Keratinocyte (primary cell): ENCODE measurements around the gene TRA2B. TPM values are rescaled to one million over a fixed set of nuclear protein-coding genes. Genes with fewer than 3 reads are reported as not detected.

Experiments
- DNase-seq: peaks from one replicate; pipeline ENCODE4 v3.0.0-alpha.2; 2011; ENCODE audit warnings: low read depth, missing footprints, low spot score
- FAIRE-seq: peaks from 2 replicates; lab custom pipeline; 2011; peaks lifted over from hg19 to GRCh38; lab: Jason Lieb, UNC
- H2AFZ ChIP-seq: 2 replicates; pipeline ENCODE4 v1.6.0; 2012; ENCODE audit warnings: low read length, control low read depth, inconsistent platforms; ENCODE audit not compliant: control insufficient read depth
- H3K27ac ChIP-seq: 2 replicates; pipeline ENCODE4 v1.5.1; 2011; ENCODE audit warnings: low read length; ENCODE audit not compliant: control insufficient read depth, insufficient read depth
- H3K27me3 ChIP-seq: 3 replicates; pipeline ENCODE4 v1.6.0; 2011; ENCODE audit warnings: low read length; ENCODE audit not compliant: control insufficient read depth, insufficient read depth; ENCODE audit errors: extremely low read depth
- H3K36me3 ChIP-seq, 2 experiments: 2 replicates in 1 of 2; 3 replicates in 1 of 2; pipeline ENCODE4 v1.5.1; 2011; ENCODE audit warnings: low read length in 2 of 2, mild to moderate bottlenecking in 1 of 2; ENCODE audit not compliant: control insufficient read depth in 2 of 2, insufficient read depth in 2 of 2; ENCODE audit errors: extremely low read depth in 1 of 2
- H3K4me1 ChIP-seq: 3 replicates; pipeline ENCODE4 v1.5.1; 2011; ENCODE audit warnings: low read length; ENCODE audit not compliant: control insufficient read depth, insufficient read depth; ENCODE audit errors: extremely low read depth
- H3K4me2 ChIP-seq: 3 replicates; pipeline ENCODE4 v1.6.0; 2011; ENCODE audit warnings: low read depth, low read length; ENCODE audit not compliant: control insufficient read depth, insufficient read depth; ENCODE audit errors: extremely low read depth
- H3K4me3 ChIP-seq, 3 experiments: fragments of 200-600 bp in 1 of 3; sonication (generic) in 1 of 3; 2 replicates in 2 of 3; 3 replicates in 1 of 3; pipeline ENCODE4 v1.5.1; 2011 to 2016; ENCODE audit warnings: low read length in 3 of 3, mild to moderate bottlenecking in 3 of 3, control low read depth in 2 of 3, inconsistent platforms in 1 of 3, low read depth in 1 of 3, mixed read lengths in 1 of 3, mixed run types in 1 of 3, moderate library complexity in 1 of 3; ENCODE audit not compliant: control insufficient read depth in 2 of 3, insufficient read depth in 2 of 3; ENCODE audit errors: extremely low read depth in 1 of 3
- H3K79me2 ChIP-seq: 2 replicates; pipeline ENCODE4 v1.6.0; 2012; ENCODE audit warnings: low read length; ENCODE audit not compliant: control insufficient read depth, insufficient read depth
- H3K9ac ChIP-seq: 3 replicates; pipeline ENCODE4 v1.6.0; 2011; ENCODE audit warnings: low read length; ENCODE audit not compliant: control insufficient read depth, insufficient read depth; ENCODE audit errors: extremely low read depth
- H3K9me1 ChIP-seq: 3 replicates; pipeline ENCODE4 v1.6.0; 2011; ENCODE audit warnings: low read length; ENCODE audit not compliant: control insufficient read depth, insufficient read depth; ENCODE audit errors: extremely low read depth
- H3K9me3 ChIP-seq: 2 replicates; pipeline ENCODE4 v1.5.1; 2012; ENCODE audit warnings: low read depth, low read length; ENCODE audit not compliant: control insufficient read depth
- H4K20me1 ChIP-seq: 3 replicates; pipeline ENCODE4 v1.6.0; 2011; ENCODE audit warnings: low read length; ENCODE audit not compliant: control insufficient read depth, insufficient read depth; ENCODE audit errors: extremely low read depth
- CTCF ChIP-seq, 3 experiments: IDR thresholded peaks in 1 of 3; conservative IDR thresholded peaks in 1 of 3; optimal IDR thresholded peaks in 1 of 3; 2 replicates in 2 of 3; 3 replicates in 1 of 3; pipeline versions ENCODE3 to v1.5.1; 2011; ENCODE audit warnings: low read length in 3 of 3, mild to moderate bottlenecking in 3 of 3, moderate library complexity in 2 of 3, control low read depth in 1 of 3, inconsistent platforms in 1 of 3; ENCODE audit not compliant: insufficient read depth in 2 of 3; ENCODE audit errors: extremely low read depth in 1 of 3
- EZH2 ChIP-seq: IDR thresholded peaks from one replicate; pipeline ENCODE4 v1.6.1; 2012; ENCODE audit warnings: inconsistent platforms, mild to moderate bottlenecking, low read length, moderate library complexity
- dilution Hi-C: fragments of 300-500 bp; cut with MboI; formaldehyde crosslinking; loops from one replicate; pipeline ENCODE4 v1.7.0; 2020; ENCODE audit warnings: low sequenced_read_pairs; ENCODE audit not compliant: extremely low pct_ligation_motif_present
- polyA plus RNA-seq, 5 experiments: library from polyadenylated mRNA; depleted of rRNA in 3 of 5; stranded (reverse) in 3 of 5; stranded (forward) in 1 of 5; unstranded in 1 of 5; fragments of >200 nt; gene quantifications; 1 replicate in 1 of 5; 2 replicates in 3 of 5; 3 replicates in 1 of 5; pipeline versions ENCODE4 v1.2.1 to v1.2.3, GENCODE V29; 2011 to 2012; ENCODE audit warnings: missing spikeins in 2 of 5, low read depth in 1 of 5, low replicate concordance in 1 of 5

TRA2B gene
- polyA plus RNA-seq, 1 donor (not counting 4 experiments of a cell fraction or from before 2014, with no cell fraction given) = 195 TPM

GRCh38 chr3:185958626-185959025 lies 20.8 kb upstream of the TRA2B start:
- dilution Hi-C loops = no loop called here
- Histone ChIP-seq H3K27ac (peak overlapping the region; percentile 97), H3K9me3 (no peaks in the 10 kb centered on the region), H3K4me3 (no peak overlapping the region), H3K79me2 (peaks cover 15% of the 10 kb centered on the region), H3K27me3 (no peaks in the 10 kb centered on the region), H4K20me1 (no peaks in the 10 kb centered on the region), H3K9ac (no peak overlapping the region), H3K36me3 (no peaks in the 10 kb centered on the region), H3K4me1 (peaks cover 37% of the 10 kb centered on the region), H3K4me2 (no peak overlapping the region), H3K9me1 (no peaks in the 10 kb centered on the region), H2AFZ (peak overlapping the region; percentile 16)
- FAIRE-seq (peak; percentile 62), DNase-seq (no peak)
- TF ChIP-seq EZH2 (no peak), CTCF (optimal IDR thresholded peaks at IDR 0.05 in 1 of 3, IDR thresholded peaks at IDR 0.05 in 1 of 3, conservative IDR thresholded peaks at IDR 0.05 in 1 of 3; ENCODE audit: extremely low read depth in 1 of 3, insufficient read depth in 2 of 3, low read length in 3 of 3) (no peak)

GRCh38 chr3:185956244-185956643 lies 18.4 kb upstream of the TRA2B start:
- H3K79me2 ChIP-seq = peaks cover 5% of the 10 kb centered on the region
- TF ChIP-seq EZH2 (no peak), CTCF (optimal IDR thresholded peaks at IDR 0.05 in 1 of 3, IDR thresholded peaks at IDR 0.05 in 1 of 3, conservative IDR thresholded peaks at IDR 0.05 in 1 of 3; ENCODE audit: extremely low read depth in 1 of 3, insufficient read depth in 2 of 3, low read length in 3 of 3) (no peak)
- no peaks in the 10 kb centered on the region for H3K9me3 ChIP-seq
- FAIRE-seq (no peak), DNase-seq (no peak)
- dilution Hi-C loops = no loop called here
- H3K9me1 ChIP-seq = no peaks in the 10 kb centered on the region
- no peaks in the 10 kb centered on the region for H4K20me1 ChIP-seq
- H2AFZ ChIP-seq = no peak overlapping the region
- no peak overlapping the region for H3K4me3 ChIP-seq
- no peaks in the 10 kb centered on the region for H3K36me3 ChIP-seq
- H3K27me3 ChIP-seq = no peaks in the 10 kb centered on the region
- H3K4me1 ChIP-seq = peaks cover 26% of the 10 kb centered on the region
- H3K9ac ChIP-seq = no peak overlapping the region
- H3K4me2 ChIP-seq = no peak overlapping the region
- H3K27ac ChIP-seq = no peak overlapping the region
